Raji (cell line): ENCODE measurements around the gene EDA.

ENCODE experiments used
- POLR2A ChIP-seq: IDR thresholded peaks from 2 replicates; pipeline ENCODE4 v1.6.1; 2011; ENCODE audit warnings: low read depth, low read length, control low read depth; ENCODE audit not compliant: insufficient read depth

The EDA gene

DNA sequence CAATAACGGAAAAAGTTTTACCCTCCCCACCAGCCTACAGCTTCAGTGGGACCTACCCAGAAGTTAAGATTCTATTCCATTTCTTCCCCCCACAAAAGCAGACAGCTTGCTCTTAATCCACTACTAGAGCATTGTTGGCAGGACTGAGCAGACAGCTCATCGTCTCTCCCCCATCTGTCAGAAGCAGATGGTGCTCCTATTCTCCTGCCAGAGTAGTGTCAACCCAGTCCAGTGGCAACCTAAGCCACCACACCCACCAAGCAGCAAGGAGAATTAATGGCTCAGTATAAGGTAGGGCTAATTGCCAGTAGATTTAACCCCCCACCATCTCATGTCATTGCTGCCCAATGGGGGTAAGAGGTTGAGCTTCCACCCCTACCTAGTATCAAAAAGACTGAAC lies 371.8 kb downstream of the EDA start:
- TF ChIP-seq POLR2A, result no peak

- TF ChIP-seq POLR2A, result no peak
Measured at GRCh38 chrX:69988955-69989394, 373.1 kb downstream of the EDA start.

DNA sequence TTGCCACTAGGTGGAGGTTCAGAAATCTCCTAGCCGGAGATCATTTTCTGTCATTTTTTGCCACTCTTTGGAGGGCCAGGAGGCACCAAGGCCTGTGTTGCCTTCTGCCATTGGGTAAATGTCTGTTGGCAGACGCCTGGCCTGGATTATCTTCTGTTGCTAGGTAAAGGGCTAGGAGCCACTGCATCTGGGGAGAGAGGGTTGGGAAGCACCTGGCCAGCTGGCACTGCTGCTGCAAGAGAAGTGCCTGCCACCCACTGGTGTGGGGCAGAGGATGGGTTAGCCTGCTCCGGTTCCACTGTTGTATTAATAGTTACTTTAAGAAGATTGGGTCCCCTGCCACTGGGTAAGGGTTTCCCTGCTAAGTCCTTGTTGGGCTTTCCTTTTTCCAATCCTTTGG lies 375.8 kb downstream of the EDA start:
- TF ChIP-seq POLR2A, result no peak

DNA sequence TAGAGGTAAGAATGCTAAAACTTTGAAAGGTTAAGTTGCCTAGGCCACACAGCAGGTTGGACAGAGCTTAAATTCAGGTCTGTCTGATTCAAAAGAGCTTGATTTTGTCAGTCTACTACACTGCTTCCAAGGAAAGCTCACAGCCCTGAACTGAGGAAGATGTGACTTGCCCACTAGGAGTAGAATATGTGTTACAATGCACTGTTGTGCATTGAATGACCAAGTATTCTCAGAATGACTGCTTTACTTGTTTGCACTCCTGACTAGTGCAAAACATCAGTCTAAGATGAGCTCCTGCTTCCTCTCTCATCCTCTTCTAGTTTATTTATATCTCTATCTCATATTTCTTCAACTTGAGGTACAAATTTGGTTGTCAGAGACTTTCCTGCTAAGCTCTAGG lies 377.6 kb downstream of the EDA start:
- TF ChIP-seq POLR2A, result no peak

GRCh38 chrX:69995362-69996112 lies 379.6 kb downstream of the EDA start:
- no peak for TF ChIP-seq POLR2A

DNA sequence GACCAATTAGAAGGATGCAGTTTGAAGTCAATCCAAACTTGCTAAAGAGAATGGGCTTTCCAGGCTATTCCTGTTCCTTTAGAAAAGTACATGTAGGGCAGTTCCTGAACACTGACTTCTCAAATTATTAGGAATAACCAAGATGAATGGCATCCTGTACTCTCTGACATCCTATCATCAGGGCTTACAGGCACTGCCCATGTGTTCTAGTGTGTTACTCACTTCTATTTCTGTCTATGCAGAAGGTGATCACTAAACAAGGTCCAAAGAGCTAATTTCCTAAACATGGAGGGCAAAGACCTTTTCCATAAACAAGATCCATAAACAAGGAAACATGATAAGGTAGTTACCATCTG lies 380.2 kb downstream of the EDA start:
- TF ChIP-seq POLR2A, result no peak

GRCh38 chrX:70001269-70001668 lies 385.4 kb downstream of the EDA start:
- TF ChIP-seq POLR2A, result no peak

GRCh38 chrX:70001708-70002341 lies 385.9 kb downstream of the EDA start:
- TF ChIP-seq POLR2A, result no peak

DNA sequence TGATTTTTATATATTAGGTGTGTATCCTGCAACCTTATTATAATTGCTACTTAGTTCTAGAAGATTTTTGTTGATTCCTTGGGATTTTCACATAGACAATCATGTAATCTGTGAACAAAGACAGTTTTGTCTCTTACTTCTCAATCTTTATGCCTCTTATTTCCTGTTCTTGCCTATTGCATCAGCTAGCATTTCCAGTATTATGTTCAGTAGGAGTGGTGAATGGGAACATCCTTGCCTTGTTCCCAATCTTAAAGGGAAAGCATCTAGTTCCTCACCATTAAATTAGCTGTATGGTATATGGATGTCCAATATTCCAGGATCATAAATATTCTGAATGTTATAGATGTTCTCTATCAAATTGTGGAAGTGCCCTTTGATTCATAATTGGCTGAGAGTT lies 392.0 kb downstream of the EDA start:
- no peak for TF ChIP-seq POLR2A

- no peak for TF ChIP-seq POLR2A
Measured at GRCh38 chrX:70009049-70009448, 393.1 kb downstream of the EDA start.

DNA sequence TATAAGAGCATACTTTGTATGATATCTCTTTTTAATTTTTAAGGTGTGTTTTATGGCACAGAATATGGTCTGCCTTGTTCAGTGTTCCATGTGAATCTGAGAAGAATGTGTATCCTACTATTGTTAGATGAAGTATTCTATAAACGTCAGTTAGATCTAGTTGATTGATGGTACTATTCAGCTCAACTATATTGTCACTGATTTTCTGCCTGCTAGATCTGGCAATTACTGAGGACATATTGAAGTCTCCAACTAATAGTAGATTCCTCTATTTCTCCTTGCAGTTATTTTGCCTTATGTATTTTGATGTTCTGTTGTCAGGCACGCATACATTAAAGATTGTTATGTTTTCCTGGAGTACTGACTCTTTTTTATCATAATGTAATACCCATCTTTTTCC lies 394.1 kb downstream of the EDA start:
- TF ChIP-seq POLR2A, result no peak

- TF ChIP-seq POLR2A, result no peak
Measured at GRCh38 chrX:70012756-70013155, 396.8 kb downstream of the EDA start.

DNA sequence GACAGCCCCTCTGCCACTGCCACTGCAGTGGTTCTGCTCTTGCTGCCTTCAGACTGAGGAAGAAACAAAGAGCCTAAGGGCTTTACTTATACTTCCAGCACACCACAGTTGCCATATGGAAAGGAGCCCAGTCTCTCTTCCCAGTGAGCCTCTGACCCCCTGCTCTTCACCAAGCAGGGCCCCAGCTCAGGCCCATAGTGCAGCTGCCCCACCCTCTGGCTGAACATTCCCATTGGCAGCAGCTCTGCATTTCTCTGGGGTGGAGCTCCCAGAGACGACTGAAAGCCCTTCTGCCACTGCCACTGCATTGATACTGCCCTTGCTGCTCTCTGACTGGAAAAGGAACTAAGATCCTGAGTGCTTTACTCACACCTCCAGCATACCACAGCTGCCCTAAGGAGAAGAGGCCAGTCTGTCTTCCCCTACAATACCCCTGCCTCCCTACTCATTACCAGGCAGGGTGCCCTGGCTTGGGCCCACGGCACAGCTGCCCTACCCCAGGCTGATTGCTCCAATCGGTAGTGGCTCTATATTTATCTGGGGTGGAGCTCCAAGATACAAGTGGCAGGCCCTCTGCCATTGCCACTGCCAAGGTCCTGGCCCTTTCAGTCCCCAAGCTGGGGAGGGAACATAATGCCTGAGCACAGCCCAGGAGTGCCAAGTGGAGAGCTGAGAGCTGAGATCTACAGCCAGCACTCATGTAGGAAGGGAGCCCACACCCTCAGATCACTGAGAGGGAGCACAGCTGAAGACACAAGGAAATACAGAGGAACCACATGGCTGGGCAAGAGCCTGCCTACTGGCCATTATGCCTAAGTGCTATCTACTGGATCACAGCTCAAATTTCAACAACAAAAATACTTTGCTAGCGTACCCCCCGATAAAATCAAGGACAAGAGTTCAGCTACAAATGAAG lies 397.8 kb downstream of the EDA start:
- no peak for TF ChIP-seq POLR2A

GRCh38 chrX:70016513-70016912 lies 400.6 kb downstream of the EDA start:
- no peak for TF ChIP-seq POLR2A

DNA sequence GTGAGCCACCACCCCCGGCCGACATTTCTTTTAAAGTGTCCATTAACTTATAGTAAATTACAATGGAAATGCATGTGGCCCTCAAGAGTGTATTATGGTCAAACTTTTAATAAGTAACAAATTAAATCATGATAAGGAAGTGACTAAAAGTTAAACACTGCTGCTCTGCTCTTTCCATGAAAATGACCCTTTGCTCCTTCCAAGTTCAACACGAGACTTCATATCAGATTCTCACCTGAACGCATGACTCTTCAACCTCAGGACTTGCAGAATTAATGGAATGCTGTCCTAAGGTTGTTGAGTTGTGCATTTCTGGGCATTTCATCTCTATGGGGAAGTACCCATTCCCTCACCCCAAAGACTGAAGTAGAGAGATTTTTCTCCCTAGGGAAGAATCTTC lies 406.7 kb downstream of the EDA start:
- TF ChIP-seq POLR2A, result no peak

- TF ChIP-seq POLR2A, result no peak
Measured at GRCh38 chrX:70025464-70025863, 409.6 kb downstream of the EDA start.
